Progenitor cell of endocrine pancreas (in vitro differentiated cells): ENCODE data around the gene FOCAD. TPM values are rescaled to one million over a fixed set of nuclear protein-coding genes. Genes with fewer than 3 reads are reported as not detected.

Experiments used
- DNase-seq: peaks from one replicate; pipeline ENCODE4 v3.0.0; 2021; ENCODE audit warnings: low spot score; ENCODE audit not compliant: unreplicated experiment
- H3K27ac Mint-ChIP-seq: 2 replicates; pipeline ENCODE4 v1.8.0; 2021; ENCODE audit warnings: mild to moderate bottlenecking, moderate library complexity, mixed read lengths
- H3K27me3 Mint-ChIP-seq: 2 replicates; pipeline ENCODE4 v1.8.0; 2021; ENCODE audit warnings: mixed read lengths
- H3K36me3 Mint-ChIP-seq: 2 replicates; pipeline ENCODE4 v1.8.0; 2022; ENCODE audit warnings: mixed read lengths; ENCODE audit not compliant: insufficient read depth
- H3K4me1 Mint-ChIP-seq: 2 replicates; pipeline ENCODE4 v1.8.0; 2021; ENCODE audit warnings: low read depth, mixed read lengths
- H3K4me3 Mint-ChIP-seq: 2 replicates; pipeline ENCODE4 v1.8.0; 2021; ENCODE audit warnings: low read depth, mild to moderate bottlenecking, moderate library complexity, mixed read lengths
- H3K9me3 Mint-ChIP-seq: 2 replicates; pipeline ENCODE4 v1.8.0; 2021; ENCODE audit warnings: low read depth, mixed read lengths
- CTCF ChIP-seq: fragments of 200-600 bp; sonication (generic); IDR thresholded peaks from one replicate; pipeline ENCODE4 v1.5.0; 2021; ENCODE audit warnings: antibody characterized with exemption, mild to moderate bottlenecking; ENCODE audit not compliant: unreplicated experiment
- total RNA-seq: library from RNA; stranded (reverse); gene quantifications from 2 replicates; pipeline ENCODE4 v1.2.1, GENCODE V29; 2021

Gene FOCAD
- total RNA-seq, 1 donor from 2014 or later = 68.2 TPM

- Mint-ChIP-seq H3K27me3 (no peaks in the 10 kb centered on the region), H3K27ac (no peak overlapping the region), H3K4me3 (no peak overlapping the region), H3K4me1 (peaks cover 8% of the 10 kb centered on the region), H3K9me3 (no peaks in the 10 kb centered on the region), H3K36me3 (peaks cover 17% of the 10 kb centered on the region)
- no peak for DNase-seq
- no peak for TF ChIP-seq CTCF
These were observed 70.5 kb downstream of the FOCAD start for GRCh38 chr9:20754556-20754955.

GRCh38 chr9:20760246-20760891, 76.3 kb downstream of the FOCAD start:
- peaks cover 25% of the 10 kb centered on the region for H3K36me3 Mint-ChIP-seq
- TF ChIP-seq CTCF = no peak
- no peaks in the 10 kb centered on the region for H3K9me3 Mint-ChIP-seq
- no peak overlapping the region for H3K27ac Mint-ChIP-seq
- peaks cover 2% of the 10 kb centered on the region for H3K4me1 Mint-ChIP-seq
- H3K27me3 Mint-ChIP-seq = no peaks in the 10 kb centered on the region
- H3K4me3 Mint-ChIP-seq = no peak overlapping the region
- DNase-seq = no peak

GRCh38 chr9:20770947-20771346, 86.9 kb downstream of the FOCAD start:
- Mint-ChIP-seq H3K4me3 (no peak overlapping the region), H3K27me3 (no peaks in the 10 kb centered on the region), H3K36me3 (peaks cover 34% of the 10 kb centered on the region), H3K27ac (peak overlapping the region; percentile 42), H3K4me1 (no peaks in the 10 kb centered on the region), H3K9me3 (peaks cover 3% of the 10 kb centered on the region)
- no peak for TF ChIP-seq CTCF
- no peak for DNase-seq

- Mint-ChIP-seq H3K27me3 (no peaks in the 10 kb centered on the region), H3K36me3 (peaks cover 27% of the 10 kb centered on the region), H3K9me3 (no peaks in the 10 kb centered on the region), H3K4me1 (no peaks in the 10 kb centered on the region), H3K27ac (no peak overlapping the region), H3K4me3 (no peak overlapping the region)
- TF ChIP-seq CTCF = no peak
- DNase-seq = no peak
These were observed 87.7 kb downstream of the FOCAD start for GRCh38 chr9:20771729-20772128.

- DNase-seq = no peak
- no peak for TF ChIP-seq CTCF
- peaks cover 18% of the 10 kb centered on the region for H3K36me3 Mint-ChIP-seq
- H3K27ac Mint-ChIP-seq = no peak overlapping the region
- no peaks in the 10 kb centered on the region for H3K9me3 Mint-ChIP-seq
- H3K4me3 Mint-ChIP-seq = no peak overlapping the region
- H3K27me3 Mint-ChIP-seq = no peaks in the 10 kb centered on the region
- H3K4me1 Mint-ChIP-seq = peaks cover 1% of the 10 kb centered on the region
These were observed 91.6 kb downstream of the FOCAD start for GRCh38 chr9:20775683-20776082.
